GM18520 (cell line): ENCODE data around the gene HAUS8.
"Not testable (repeated sequence)": the region's sequence is repeated elsewhere in the genome, so short reads cannot be mapped to it uniquely, and the experiment has no call there.

Experiments used
- ATAC-seq: cut with Tn5 transposase; IDR thresholded peaks from one replicate; pipeline ENCODE4 v1.9.1; 2021; ENCODE audit not compliant: unreplicated experiment

Gene HAUS8

GRCh38 chr19:17103177-17103576 lies 27.9 kb upstream of the HAUS8 start:
- ATAC-seq: no peak

DNA sequence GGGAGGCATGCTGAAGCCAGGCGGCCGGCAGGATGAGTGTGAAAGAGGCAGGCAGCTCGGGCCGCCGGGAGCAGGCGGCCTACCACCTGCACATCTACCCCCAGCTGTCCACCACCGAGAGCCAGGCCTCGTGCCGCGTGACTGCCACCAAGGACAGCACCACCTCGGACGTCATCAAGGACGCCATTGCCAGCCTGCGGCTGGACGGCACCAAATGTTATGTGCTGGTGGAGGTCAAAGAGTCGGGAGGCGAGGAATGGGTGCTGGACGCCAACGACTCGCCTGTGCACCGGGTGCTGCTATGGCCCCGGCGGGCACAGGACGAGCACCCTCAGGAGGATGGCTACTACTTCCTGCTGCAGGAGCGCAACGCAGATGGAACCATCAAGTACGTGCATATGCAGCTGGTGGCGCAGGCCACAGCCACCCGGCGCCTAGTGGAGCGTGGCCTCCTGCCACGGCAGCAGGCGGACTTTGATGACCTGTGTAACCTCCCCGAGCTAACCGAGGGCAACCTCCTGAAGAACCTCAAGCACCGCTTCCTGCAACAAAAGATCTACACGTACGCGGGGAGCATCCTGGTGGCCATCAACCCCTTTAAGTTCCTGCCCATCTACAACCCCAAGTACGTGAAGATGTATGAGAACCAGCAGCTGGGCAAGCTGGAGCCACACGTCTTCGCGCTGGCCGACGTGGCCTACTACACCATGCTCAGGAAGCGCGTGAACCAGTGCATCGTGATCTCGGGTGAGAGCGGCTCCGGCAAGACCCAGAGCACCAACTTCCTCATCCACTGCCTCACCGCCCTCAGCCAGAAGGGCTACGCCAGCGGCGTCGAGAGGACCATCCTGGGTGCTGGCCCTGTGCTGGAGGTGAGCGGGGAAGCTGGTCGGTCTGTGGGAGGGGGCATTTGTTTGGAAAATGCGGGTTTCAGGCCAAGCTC lies 26.7 kb upstream of the HAUS8 start:
- no peak for ATAC-seq

DNA sequence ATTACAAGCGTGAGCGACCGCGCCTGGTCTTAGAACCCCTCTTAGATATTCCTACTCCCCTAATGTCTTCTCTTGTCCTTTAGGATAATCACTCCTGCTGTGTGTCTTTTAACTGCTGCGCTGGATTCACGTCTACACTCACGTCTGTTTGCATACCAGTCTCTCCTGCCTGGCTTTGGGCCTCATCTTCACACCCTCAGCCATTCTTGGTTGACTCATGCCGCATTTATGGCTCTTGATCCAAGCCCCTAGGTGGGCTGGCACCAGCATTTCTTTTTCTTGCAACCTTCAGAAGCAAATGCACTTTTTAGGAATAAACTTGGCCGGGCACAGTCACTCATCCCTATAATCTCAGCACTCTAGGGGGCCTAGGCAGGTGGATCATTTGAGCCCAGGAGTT lies 23.1 kb upstream of the HAUS8 start:
- no peak for ATAC-seq

- ATAC-seq: no peak
These were observed 22.4 kb upstream of the HAUS8 start for GRCh38 chr19:17097593-17098126.

- ATAC-seq: no peak
These were observed 20.1 kb upstream of the HAUS8 start for GRCh38 chr19:17095141-17095919.

DNA sequence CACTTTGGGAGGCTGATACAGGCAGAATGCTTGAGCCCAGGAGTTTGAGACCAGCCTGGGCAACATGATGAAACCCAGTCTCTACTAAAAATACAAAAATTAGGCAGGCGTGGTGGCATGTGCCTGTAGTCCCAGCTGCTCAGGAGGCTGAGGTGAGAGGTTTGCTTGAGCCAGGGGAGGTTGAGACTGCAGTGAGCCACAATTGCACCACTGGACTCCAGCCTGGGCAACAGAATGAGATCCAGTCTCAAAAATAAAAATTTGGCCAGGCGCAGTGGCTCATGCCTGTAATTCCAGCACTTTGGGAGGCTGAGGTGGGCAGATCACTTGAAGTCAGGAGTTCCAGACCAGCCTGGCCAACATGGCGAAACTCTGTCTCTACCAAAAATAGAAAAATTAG lies 19.4 kb upstream of the HAUS8 start:
- not testable (repeated sequence) for ATAC-seq

GRCh38 chr19:17092696-17093095 lies 17.4 kb upstream of the HAUS8 start:
- no peak for ATAC-seq

DNA sequence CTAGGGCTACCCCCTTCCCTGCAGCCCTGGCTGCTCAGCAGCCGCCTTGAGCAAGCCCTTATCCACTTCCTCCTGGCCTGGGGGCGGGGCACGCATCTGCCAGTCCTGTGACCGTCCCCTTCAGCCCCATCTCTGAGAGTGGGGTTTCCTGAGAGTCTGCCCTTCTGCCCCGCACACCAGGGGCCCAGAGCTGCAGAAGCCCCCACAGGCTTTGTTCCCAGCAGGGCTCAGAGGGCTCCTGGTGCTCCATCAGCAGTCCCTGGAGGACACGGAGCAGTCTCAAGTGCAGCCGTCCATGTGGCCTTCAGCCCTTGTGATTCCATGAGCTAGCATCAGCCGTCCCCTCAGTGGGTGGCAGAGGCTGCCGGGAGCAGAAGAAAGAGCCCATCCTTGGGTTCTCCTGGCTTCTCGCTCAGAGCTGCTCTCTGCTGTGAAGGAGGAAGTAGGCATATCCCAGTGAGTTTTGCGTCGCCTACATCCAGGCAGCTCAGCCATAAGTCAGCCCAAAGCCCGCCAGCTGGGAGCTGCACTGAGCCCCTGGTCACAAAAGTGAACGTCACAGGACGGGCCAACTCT lies 16.6 kb upstream of the HAUS8 start:
- ATAC-seq: no peak

GRCh38 chr19:17090583-17090982 lies 15.3 kb upstream of the HAUS8 start:
- no peak for ATAC-seq

DNA sequence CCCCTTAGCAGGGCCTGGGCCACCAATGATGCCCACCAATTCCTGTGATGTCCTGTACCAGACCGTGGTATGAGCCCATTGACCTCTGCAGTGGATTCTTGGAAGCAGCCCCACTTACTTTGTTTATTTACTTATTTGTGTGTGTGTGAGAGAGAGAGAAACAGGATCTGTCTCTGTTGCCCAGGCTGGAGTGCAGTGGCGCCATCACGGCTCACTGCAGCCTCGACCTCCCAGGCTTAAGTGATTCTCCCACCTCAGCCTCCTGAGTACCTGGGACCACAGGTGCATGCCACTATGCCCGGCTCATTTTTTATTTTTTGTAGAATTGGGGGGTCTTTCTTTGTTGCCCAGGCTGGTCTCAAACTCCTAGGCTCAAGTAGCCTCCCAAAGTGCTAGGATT lies 13.3 kb upstream of the HAUS8 start:
- ATAC-seq: no peak

DNA sequence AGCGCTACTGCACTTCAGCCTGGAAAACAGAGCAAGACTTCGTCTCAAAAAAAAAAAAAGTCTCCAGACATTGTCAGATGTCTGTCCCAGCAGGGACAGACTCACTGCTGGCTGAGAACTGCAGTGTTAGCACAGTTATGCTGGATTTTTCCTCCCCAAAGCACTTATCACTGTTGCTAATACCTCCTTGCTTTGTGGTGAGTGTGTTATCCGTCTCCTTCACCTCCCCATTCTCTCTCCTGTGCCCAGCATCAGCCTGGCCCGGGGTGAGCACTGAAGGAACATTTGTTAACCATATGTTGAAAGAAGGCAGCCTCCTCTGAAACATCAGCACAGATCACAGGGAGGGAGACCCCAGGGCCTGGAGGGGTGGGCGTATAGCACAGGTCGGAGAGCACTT lies 11.6 kb upstream of the HAUS8 start:
- ATAC-seq: no peak

- ATAC-seq: no peak
These were observed 10.9 kb upstream of the HAUS8 start for GRCh38 chr19:17086120-17086519.

GRCh38 chr19:17081672-17082630 lies 6.7 kb upstream of the HAUS8 start:
- ATAC-seq: no peak

GRCh38 chr19:17080440-17080801 lies 5.2 kb upstream of the HAUS8 start:
- ATAC-seq: no peak

GRCh38 chr19:17079710-17080439 lies 4.6 kb upstream of the HAUS8 start:
- peak; percentile 39 for ATAC-seq

DNA sequence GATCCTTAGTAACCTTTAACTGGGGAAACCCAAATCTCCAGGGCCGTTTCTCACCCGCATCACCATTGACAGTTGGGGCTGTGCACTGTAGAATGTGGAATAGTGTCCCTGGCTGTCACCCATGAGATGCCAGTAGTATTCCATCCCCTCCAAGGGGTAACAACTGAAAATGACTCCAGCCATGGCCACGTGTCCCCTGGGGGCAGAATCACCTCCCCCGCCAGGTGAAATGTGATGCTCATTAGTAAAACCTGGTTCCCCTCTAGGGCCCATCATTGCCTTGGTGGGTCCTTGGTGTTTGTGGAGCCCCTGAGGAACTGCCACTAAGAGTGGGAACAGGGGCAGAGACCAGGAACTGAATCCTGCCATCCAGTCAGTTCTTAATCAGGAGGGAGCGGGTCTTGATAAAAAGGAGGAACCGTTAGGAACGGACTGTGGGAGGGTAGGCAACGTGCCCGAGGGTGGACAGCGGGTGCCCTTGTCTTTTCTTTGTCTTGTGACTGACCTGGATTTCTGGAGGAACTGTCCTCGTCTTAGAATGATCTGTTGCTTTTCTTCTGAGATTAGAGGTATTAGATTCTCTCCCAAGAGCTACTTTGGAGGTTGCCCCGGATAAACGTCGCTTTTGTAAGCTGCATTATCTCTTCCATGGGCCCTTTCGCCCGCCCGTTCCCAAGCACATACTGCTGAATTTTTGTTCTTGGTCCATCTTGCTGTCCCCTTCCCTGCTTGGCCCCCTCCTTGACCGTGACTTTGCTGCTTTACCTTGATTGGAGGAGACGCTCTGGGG lies 3.9 kb upstream of the HAUS8 start:
- no peak for ATAC-seq

- no peak for ATAC-seq
These were observed 3.0 kb upstream of the HAUS8 start for GRCh38 chr19:17078036-17078919.

DNA sequence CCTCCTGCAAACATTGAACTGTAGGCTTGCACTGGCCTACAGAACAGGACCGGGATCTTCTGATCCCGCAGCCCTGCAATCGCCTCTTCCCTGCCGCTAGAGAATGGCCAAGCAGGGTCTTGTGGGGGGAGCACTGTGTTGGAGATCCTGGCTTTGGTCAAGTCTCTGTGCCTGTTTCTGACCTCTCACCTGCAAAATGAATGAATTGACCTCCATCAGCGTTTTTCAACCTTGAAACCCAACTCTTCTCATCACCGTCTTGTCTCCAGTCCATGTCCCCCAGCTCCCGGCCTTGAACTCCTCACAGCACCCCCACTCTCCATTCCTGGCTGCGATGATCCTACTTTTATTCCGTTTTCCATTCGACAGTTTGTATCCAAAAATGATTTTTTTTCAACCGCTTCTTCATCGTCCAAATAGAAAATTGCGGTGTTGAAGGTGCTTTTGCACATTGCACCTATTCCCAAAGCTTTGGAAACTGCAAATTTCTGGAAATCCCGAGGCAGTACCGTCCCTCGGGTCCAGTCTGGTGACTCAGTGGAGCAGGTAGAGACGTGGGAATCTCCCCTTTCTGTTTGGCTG lies 2.3 kb upstream of the HAUS8 start:
- no peak for ATAC-seq
